HCT116 (cell line): ENCODE results near the gene RSPH9. TPM values are rescaled to one million over a fixed set of nuclear protein-coding genes. Genes with fewer than 3 reads are reported as not detected.

Experiments used
- ATAC-seq: fragments of 200-7000 bp; cut with Tn5 transposase; 2 replicates; pipeline ENCODE4 v1.9.1; 2020; ENCODE audit warnings: mild to moderate bottlenecking, moderate library complexity
- BruUV-seq: library from RNA; stranded (reverse); fragments of 400-500 nt; replicated peaks from 2 replicates; lab custom pipeline; 2021; lab: Mats Ljungman, UMichigan
- CTCF ChIA-PET: fragments of 300-600 bp; sonication (Branson Sonifier 250); formaldehyde crosslinking; loops from one replicate; lab custom pipeline; 2021; ENCODE audit warnings: antibody characterized with exemption; lab: Charles Lee
- POLR2A ChIA-PET: fragments of 300-600, 350-600 bp; sonication (Branson Sonifier 250); formaldehyde crosslinking; loops from one replicate; lab custom pipeline; 2021; ENCODE audit warnings: antibody characterized with exemption; lab: Charles Lee
- RAD21 ChIA-PET, 2 experiments: fragments of 300-600 bp; sonication (Branson Sonifier 250); formaldehyde crosslinking; loops; one replicate each; lab custom pipeline; 2023; ENCODE audit warnings: low total read pairs in 2 of 2; ENCODE audit not compliant: uncharacterized antibody in 2 of 2, unreplicated experiment in 2 of 2, low non-redundant PET in 1 of 2; lab: Charles Lee
- DNase-seq: peaks from one replicate; pipeline ENCODE4 v3.0.0-alpha.2; 2010; ENCODE audit warnings: low read depth, low spot score
- H2AFZ ChIP-seq: fragments of 200-600 bp; shearing (Covaris generic), sonication (generic); 2 replicates; pipeline ENCODE4 v1.6.1; 2017; ENCODE audit warnings: low read depth, mixed run types, mixed read lengths, antibody characterized with exemption, low read length; ENCODE audit not compliant: poor library complexity, severe bottlenecking
- H3K27ac ChIP-seq: 2 replicates; pipeline ENCODE4 v1.5.1; 2012; ENCODE audit warnings: low read depth, low read length
- H3K27me3 ChIP-seq: fragments of 200-600 bp; sonication (generic); 2 replicates; pipeline ENCODE4 v1.6.1; 2016; ENCODE audit warnings: mixed run types, low read length, mixed read lengths; ENCODE audit not compliant: insufficient read depth
- H3K36me3 ChIP-seq, 2 experiments: fragments of 200-500 bp in 1 of 2; fragments of 200-600 bp in 1 of 2; sonication (Bioruptor generic) in 1 of 2; sonication (generic) in 1 of 2; 2 replicates each; pipeline versions ENCODE4 v1.5.1 to v1.6.1; 2014 to 2016; ENCODE audit warnings: low read length in 2 of 2, inconsistent platforms in 1 of 2, mixed read lengths in 1 of 2, mixed run types in 1 of 2; ENCODE audit not compliant: insufficient read depth in 2 of 2, control insufficient read depth in 1 of 2
- H3K4me1 ChIP-seq, 2 experiments: fragments of 200-600 bp in 1 of 2; sonication (generic) in 1 of 2; 2 replicates each; pipeline versions ENCODE4 v1.5.1 to v1.6.1; 2012 to 2017; ENCODE audit warnings: low read length in 2 of 2, inconsistent platforms in 1 of 2, mild to moderate bottlenecking in 1 of 2, mixed read lengths in 1 of 2, mixed run types in 1 of 2, moderate library complexity in 1 of 2; ENCODE audit not compliant: insufficient read depth in 2 of 2, control insufficient read depth in 1 of 2
- H3K4me2 ChIP-seq: fragments of 200-600 bp; sonication (generic); 2 replicates; pipeline ENCODE4 v1.6.1; 2017; ENCODE audit warnings: mixed run types, low read length, mixed read lengths
- H3K4me3 ChIP-seq, 2 experiments: fragments of 200-600 bp in 1 of 2; sonication (generic) in 1 of 2; replicated peaks in 1 of 2; 2 replicates each; pipeline ENCODE4 v1.5.1; 2011 to 2016; ENCODE audit warnings: low read length in 2 of 2, control low read depth in 1 of 2, low read depth in 1 of 2, mild to moderate bottlenecking in 1 of 2, mixed read lengths in 1 of 2, mixed run types in 1 of 2
- H3K79me2 ChIP-seq: fragments of 200-600 bp; sonication (generic); 2 replicates; pipeline ENCODE4 v1.6.1; 2017; ENCODE audit warnings: mild to moderate bottlenecking, mixed run types, low read length, moderate library complexity, mixed read lengths; ENCODE audit not compliant: insufficient read depth
- H3K9ac ChIP-seq: fragments of 200-600 bp; sonication (generic); 2 replicates; pipeline ENCODE4 v1.6.1; 2016; ENCODE audit warnings: low read length, mixed read lengths
- H3K9me2 ChIP-seq: fragments of 200-600 bp; sonication (generic), shearing (Covaris generic); 2 replicates; pipeline ENCODE4 v1.6.1; 2017; ENCODE audit warnings: mixed run types, mild to moderate bottlenecking, moderate library complexity; ENCODE audit not compliant: insufficient read depth
- H3K9me3 ChIP-seq, 2 experiments: fragments of 200-500 bp in 1 of 2; fragments of 200-600 bp in 1 of 2; sonication (Bioruptor generic) in 1 of 2; sonication (generic) in 1 of 2; 2 replicates each; pipeline ENCODE4 v1.6.1; 2014 to 2017; ENCODE audit warnings: low read length in 2 of 2, mixed read lengths in 2 of 2, inconsistent platforms in 1 of 2, low read depth in 1 of 2, mild to moderate bottlenecking in 1 of 2, mixed run types in 1 of 2, moderate library complexity in 1 of 2; ENCODE audit not compliant: control insufficient read depth in 1 of 2, insufficient read depth in 1 of 2
- H4K20me1 ChIP-seq: fragments of 200-600 bp; sonication (generic), shearing (Covaris generic); 2 replicates; pipeline ENCODE4 v1.6.1; 2017; ENCODE audit warnings: mixed run types, mild to moderate bottlenecking, moderate library complexity; ENCODE audit not compliant: insufficient read depth
- ATF3 ChIP-seq: IDR thresholded peaks from 2 replicates; pipeline ENCODE4 v1.6.1; 2012
- CTCF ChIP-seq, 3 experiments: fragments of 200-600 bp in 1 of 3; sonication (generic) in 1 of 3; IDR thresholded peaks in 2 of 3; conservative IDR thresholded peaks in 1 of 3; 2 replicates each; pipeline ENCODE4 v1.5.1; 2012 to 2017; ENCODE audit warnings: low read depth in 2 of 3, low read length in 2 of 3, antibody characterized with exemption in 1 of 3, borderline replicate concordance in 1 of 3, control low read depth in 1 of 3, mild to moderate bottlenecking in 1 of 3, mixed read lengths in 1 of 3, mixed run types in 1 of 3, moderate library complexity in 1 of 3; ENCODE audit not compliant: insufficient read depth in 1 of 3
- EZH2 ChIP-seq: fragments of 200-600 bp; sonication (generic); IDR thresholded peaks from 2 replicates; pipeline ENCODE4 v1.6.1; 2017; ENCODE audit warnings: antibody characterized with exemption, mixed run types
- FOSL1 ChIP-seq: IDR thresholded peaks from 2 replicates; pipeline ENCODE4 v1.6.1; 2012; ENCODE audit warnings: low read depth
- MAX ChIP-seq: IDR thresholded peaks from 2 replicates; pipeline ENCODE4 v1.6.1; 2012
- POLR2A ChIP-seq: IDR thresholded peaks from 2 replicates; pipeline ENCODE4 v1.7.0; 2011; ENCODE audit warnings: borderline replicate concordance; ENCODE audit not compliant: insufficient read depth, insufficient read length; ENCODE audit errors: extremely low read depth
- RAD21 ChIP-seq: IDR thresholded peaks from 2 replicates; pipeline ENCODE4 v1.6.1; 2012; ENCODE audit warnings: low read depth, mild to moderate bottlenecking
- SP1 ChIP-seq: IDR thresholded peaks from 2 replicates; pipeline ENCODE4 v1.6.1; 2012; ENCODE audit warnings: low read depth
- ZFX ChIP-seq: fragments of 450-650 bp; IDR thresholded peaks from 2 replicates; pipeline ENCODE4 v1.6.1; 2017
- ZNF274 ChIP-seq: fragments of 200-500 bp; sonication (Bioruptor generic); IDR thresholded peaks from 2 replicates; pipeline ENCODE4 v1.6.1; 2014; ENCODE audit warnings: mild to moderate bottlenecking, low read depth, low read length, inconsistent platforms
- intact Hi-C: fragments of 100-400 bp; cut with micrococcal nuclease; formaldehyde crosslinking; loops from 2 replicates; pipeline ENCODE4 v1.10.0; 2022
- total RNA-seq: library from RNA; stranded (reverse); gene quantifications from one replicate; pipeline ENCODE4 v1.2.1, GENCODE V29; 2021; ENCODE audit not compliant: unreplicated experiment

Gene RSPH9
- total RNA-seq, 1 experiment from 2014 or later = not detected

DNA sequence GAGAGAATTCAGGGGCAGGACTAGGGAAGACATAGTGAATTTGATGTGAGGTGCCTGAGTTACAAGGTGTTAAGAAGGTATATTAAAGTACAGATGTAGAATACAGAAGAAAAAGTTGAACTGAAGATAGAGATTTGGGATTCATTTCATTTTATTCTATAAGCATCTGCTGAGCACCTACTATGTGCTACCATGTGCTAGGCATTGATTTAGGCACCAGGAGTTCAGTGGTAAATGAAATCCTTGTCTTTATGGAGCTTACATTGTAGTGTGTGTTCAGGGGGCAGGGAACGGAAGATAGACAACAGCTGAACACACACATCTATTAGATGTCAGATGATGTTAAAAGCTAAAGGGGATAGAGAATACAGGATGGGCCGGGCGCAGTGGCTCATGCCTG lies 2.8 kb downstream of the RSPH9 start:
- H3K9me2 ChIP-seq = no peaks in the 10 kb centered on the region
- BruUV-seq = no TSS peak
- RAD21 ChIA-PET = no interaction called here

More for the DNA sequence above, 2.8 kb downstream of the RSPH9 start:
- intact Hi-C loops = no loop called here
- H3K9me3 ChIP-seq = no peaks in the 10 kb centered on the region
- no peak overlapping the region for H2AFZ ChIP-seq
- no peaks in the 10 kb centered on the region for H4K20me1 ChIP-seq
- ChIA-PET CTCF (interaction anchor here (1.0 kb wide), 1 partner anchor 20 kb away, joined by 3 read pairs; no protein-coding TSS in a partner anchor), POLR2A (no interaction called here)
- no peaks in the 10 kb centered on the region for H3K79me2 ChIP-seq
- no peak overlapping the region for H3K4me2 ChIP-seq
- no peak overlapping the region for H3K9ac ChIP-seq
- H3K4me1 ChIP-seq = no peaks in the 10 kb centered on the region
- no peak overlapping the region for H3K27ac ChIP-seq
- DNase-seq (no peak), ATAC-seq (no peak)
- H3K27me3 ChIP-seq = no peaks in the 10 kb centered on the region
- no peak overlapping the region for H3K4me3 ChIP-seq
- H3K36me3 ChIP-seq = 0 out of 4 replicates have a peak, but pooled peaks cover 0 to 2% of the 10 kb centered on the region in 2 experiments
- TF ChIP-seq ATF3 (no peak), CTCF (IDR thresholded peaks at IDR 0.05 in 2 of 3, conservative IDR thresholded peaks at IDR 0.05 in 1 of 3; ENCODE audit: borderline replicate concordance in 1 of 3, insufficient read depth in 1 of 3, low read depth in 2 of 3, low read length in 2 of 3) (no peak), POLR2A (no peak), SP1 (no peak), ZNF274 (no peak), EZH2 (no peak), ZFX (no peak), RAD21 (no peak), FOSL1 (no peak), MAX (no peak)
